Measurements from ENCODE around the gene WIPI1.
"Not testable (repeated sequence)": the region's sequence is repeated elsewhere in the genome, so short reads cannot be mapped to it uniquely, and the experiment has no call there.

DNA sequence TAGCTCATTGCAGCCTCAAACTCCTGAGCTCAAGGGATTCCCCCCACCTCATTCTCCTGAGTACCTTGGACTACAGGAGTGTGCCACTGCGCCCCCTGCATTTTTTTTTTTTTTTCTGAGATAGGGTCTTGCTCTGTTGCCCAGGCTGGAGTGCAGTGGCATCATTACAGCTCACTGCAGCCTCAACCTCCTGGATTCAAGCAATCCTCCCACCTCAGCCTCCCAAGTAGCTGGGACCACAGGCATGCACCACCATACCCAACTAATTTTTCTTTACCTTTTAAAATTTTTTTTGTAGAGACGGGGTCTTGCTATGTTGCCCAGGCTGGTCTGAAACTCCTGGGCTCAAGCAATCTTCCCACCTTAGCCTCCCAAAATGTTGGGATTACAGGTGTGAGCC lies 81.1 kb downstream of the WIPI1 start:
- not testable (repeated sequence) for TF ChIP-seq POLR2A, CTCF (IDR thresholded peaks at IDR 0.05)
